Liver (tissue), 9 donors: ENCODE measurements around the gene B4GALT2. TPM values are rescaled to one million over a fixed set of nuclear protein-coding genes. Genes with fewer than 3 reads are reported as not detected.

Source experiments
- DNase-seq: peaks from one replicate; pipeline ENCODE4 v3.0.0-alpha.2; 2017; ENCODE audit warnings: low spot score
- H3K27ac ChIP-seq, 2 donors: one replicate each; pipeline ENCODE4 v1.7.0; 2013; ENCODE audit warnings: inconsistent platforms in 2 of 2, low read length in 2 of 2, control low read depth in 1 of 2, low read depth in 1 of 2, mild to moderate bottlenecking in 1 of 2
- H3K27me3 ChIP-seq, 4 donors: one replicate each; pipeline versions ENCODE4 v1.6.1 to v1.7.0; 2013; ENCODE audit warnings: low read length in 3 of 4, inconsistent platforms in 1 of 4, mild to moderate bottlenecking in 1 of 4, moderate library complexity in 1 of 4; ENCODE audit not compliant: control insufficient read depth in 4 of 4, insufficient read depth in 4 of 4
- H3K36me3 ChIP-seq, 4 donors: one replicate each; pipeline versions ENCODE4 v1.6.1 to v1.7.0; 2013; ENCODE audit warnings: low read length in 3 of 4, mild to moderate bottlenecking in 3 of 4, low read depth in 1 of 4, moderate library complexity in 1 of 4; ENCODE audit not compliant: control insufficient read depth in 4 of 4, insufficient read depth in 3 of 4
- H3K4me1 ChIP-seq, 4 donors: one replicate each; pipeline versions ENCODE4 v1.6.1 to v1.7.0; 2013; ENCODE audit warnings: low read length in 3 of 4, mild to moderate bottlenecking in 3 of 4, moderate library complexity in 1 of 4; ENCODE audit not compliant: control insufficient read depth in 4 of 4, insufficient read depth in 4 of 4
- H3K4me3 ChIP-seq, 3 donors: one replicate each; pipeline versions ENCODE4 v1.6.1 to v1.7.0; 2013; ENCODE audit warnings: low read length in 3 of 3, control low read depth in 1 of 3, low read depth in 1 of 3, mild to moderate bottlenecking in 1 of 3
- H3K9ac ChIP-seq, 2 donors: one replicate each; pipeline ENCODE4 v1.7.0; 2013; ENCODE audit warnings: low read length in 2 of 2, mild to moderate bottlenecking in 2 of 2, moderate library complexity in 2 of 2, control low read depth in 1 of 2, low read depth in 1 of 2
- H3K9me3 ChIP-seq, 4 donors: one replicate each; pipeline versions ENCODE4 v1.6.1 to v1.7.0; 2013; ENCODE audit warnings: low read length in 3 of 4; ENCODE audit not compliant: control insufficient read depth in 4 of 4
- ATF3 ChIP-seq: IDR thresholded peaks from 2 replicates; pipeline ENCODE4 v1.6.1; 2016; ENCODE audit warnings: antibody characterized with exemption
- CTCF ChIP-seq: fragments of 150-350 bp; IDR thresholded peaks from 2 replicates; pipeline ENCODE4 v1.5.1; 2017; ENCODE audit warnings: improper control_type of control experiment, low read depth, low read length; ENCODE audit not compliant: missing input control
- EGR1 ChIP-seq, 2 donors: IDR thresholded peaks; 2 replicates each; pipeline ENCODE4 v1.6.1; 2016 to 2018; ENCODE audit warnings: antibody characterized with exemption in 2 of 2, low read depth in 2 of 2
- FOXA1 ChIP-seq: IDR thresholded peaks from 2 replicates; pipeline ENCODE4 v1.6.1; 2016; ENCODE audit warnings: antibody characterized with exemption
- FOXA2 ChIP-seq: IDR thresholded peaks from 2 replicates; pipeline ENCODE4 v1.6.1; 2016; ENCODE audit warnings: antibody characterized with exemption
- GABPA ChIP-seq, 2 donors: IDR thresholded peaks in 1 of 2; conservative IDR thresholded peaks in 1 of 2; 2 replicates each; pipeline ENCODE4 v1.6.1; 2016; ENCODE audit warnings: antibody characterized with exemption in 2 of 2, mild to moderate bottlenecking in 1 of 2, moderate library complexity in 1 of 2
- HNF4A ChIP-seq, 2 donors: conservative IDR thresholded peaks; 2 replicates each; pipeline ENCODE4 v1.6.1; 2016; ENCODE audit warnings: antibody characterized with exemption in 2 of 2, mild to moderate bottlenecking in 2 of 2
- HNF4G ChIP-seq: IDR thresholded peaks from 2 replicates; pipeline ENCODE4 v1.6.1; 2016; ENCODE audit warnings: antibody characterized with exemption
- JUND ChIP-seq, 2 donors: IDR thresholded peaks; 2 replicates each; pipeline ENCODE4 v1.6.1; 2016; ENCODE audit warnings: antibody characterized with exemption in 2 of 2
- MAX ChIP-seq: IDR thresholded peaks from 2 replicates; pipeline ENCODE4 v1.6.1; 2016; ENCODE audit warnings: antibody characterized with exemption
- NR2F2 ChIP-seq: IDR thresholded peaks from 2 replicates; pipeline ENCODE4 v1.6.1; 2016; ENCODE audit warnings: antibody characterized with exemption
- RAD21 ChIP-seq, 2 donors: IDR thresholded peaks; 2 replicates each; pipeline ENCODE4 v1.6.1; 2016; ENCODE audit warnings: antibody characterized with exemption in 2 of 2, mild to moderate bottlenecking in 2 of 2
- REST ChIP-seq: IDR thresholded peaks from 2 replicates; pipeline ENCODE4 v1.6.1; 2016; ENCODE audit warnings: antibody characterized with exemption, mild to moderate bottlenecking
- RXRA ChIP-seq, 2 donors: IDR thresholded peaks; 2 replicates each; pipeline ENCODE4 v1.6.1; 2017 to 2018; ENCODE audit warnings: antibody characterized with exemption in 2 of 2, mild to moderate bottlenecking in 1 of 2
- SP1 ChIP-seq: IDR thresholded peaks from 2 replicates; pipeline ENCODE4 v1.6.1; 2018; ENCODE audit warnings: antibody characterized with exemption, mild to moderate bottlenecking
- YY1 ChIP-seq: IDR thresholded peaks from 2 replicates; pipeline ENCODE4 v1.6.1; 2016; ENCODE audit warnings: antibody characterized with exemption, mild to moderate bottlenecking
- ZBTB33 ChIP-seq: IDR thresholded peaks from 2 replicates; pipeline ENCODE4 v1.6.1; 2016; ENCODE audit warnings: antibody characterized with exemption
- WGBS: extraction: QIAGEN DNeasy Blood & Tissue Kit; methylation state at CpG from one replicate; pipeline ENCODE4 v1.1.7; 2013; 5-methylcytosine and 5-hydroxymethylcytosine counted together
- polyA plus RNA-seq, 2 donors: library from polyadenylated mRNA; stranded (reverse) in 1 of 2; unstranded in 1 of 2; fragments of 200-250 nt in 1 of 2; fragments of >200 nt in 1 of 2; fragmentation: Nextera tagmentation in 1 of 2; extraction: Ambion mirVana in 1 of 2; gene quantifications; one replicate each; pipeline versions ENCODE4 v1.2.1 to v1.2.3, GENCODE V29; 2013 to 2015
- total RNA-seq, 2 donors: library from RNA; depleted of rRNA; stranded (reverse); fragments of >200 nt; gene quantifications; one replicate each; pipeline ENCODE4 v1.2.3, GENCODE V29; 2014
- donor health status: healthy.
- donor health status: healthy.
- donor health status: healthy.
- donor health status: healthy.
- donor health status: healthy.

B4GALT2 gene
- total and polyA plus RNA-seq, 4 donors: 2.9 to 31.5 (median 16.1) TPM

- Histone ChIP-seq H3K4me1 (no peaks in the 10 kb centered on the region), H3K27ac (no peak overlapping the region), H3K9ac (no peak overlapping the region), H3K27me3 (no peaks in the 10 kb centered on the region), H3K4me3 (no peak overlapping the region), H3K9me3 (no peaks in the 10 kb centered on the region), H3K36me3 (no peaks in the 10 kb centered on the region)
- no peak for DNase-seq
- TF ChIP-seq REST (no peak), NR2F2 (no peak), FOXA1 (no peak), MAX (no peak), JUND (IDR thresholded peaks at IDR 0.05) (no peak), HNF4G (no peak), YY1 (no peak)
- 91% methylated on average over 20 of the region's 20 CpGs for WGBS
These were observed 37.9 kb downstream of the B4GALT2 start for GRCh38 chr1:44016890-44017400.

GRCh38 chr1:44019466-44019948 is 40.5 kb downstream of the B4GALT2 start:
- 94% methylated on average over 13 of the region's 13 CpGs for WGBS
- no peak for DNase-seq
- no peak overlapping the region for H3K27ac ChIP-seq

More at GRCh38 chr1:44019466-44019948, 40.5 kb downstream of the B4GALT2 start:
- Histone ChIP-seq H3K27me3 (no peaks in the 10 kb centered on the region), H3K9me3 (no peaks in the 10 kb centered on the region), H3K9ac (no peak overlapping the region), H3K36me3 (no peaks in the 10 kb centered on the region), H3K4me3 (no peak overlapping the region), H3K4me1 (no peaks in the 10 kb centered on the region)
- TF ChIP-seq MAX (no peak), GABPA (IDR thresholded peaks at IDR 0.05 in 1 of 2, conservative IDR thresholded peaks at IDR 0.05 in 1 of 2) (no peak), EGR1 (IDR thresholded peaks at IDR 0.05; ENCODE audit: low read depth in 2 of 2) (no peak), FOXA2 (no peak), CTCF (no peak), ATF3 (no peak), YY1 (no peak), RXRA (IDR thresholded peaks at IDR 0.05) (no peak), ZBTB33 (no peak), HNF4G (no peak), HNF4A (conservative IDR thresholded peaks at IDR 0.05) (no peak), SP1 (no peak), NR2F2 (no peak), REST (no peak), FOXA1 (no peak), JUND (IDR thresholded peaks at IDR 0.05) (no peak), RAD21 (IDR thresholded peaks at IDR 0.05) (no peak)
